HG03432 (cell line): ENCODE data around the gene FMN1.
A peak's percentile ranks its signal among the peaks of the same experiment; 100 is the strongest.

ENCODE experiments used
- ATAC-seq: cut with Tn5 transposase; IDR thresholded peaks from one replicate; pipeline ENCODE4 v1.9.1; 2021; ENCODE audit warnings: mild to moderate bottlenecking, moderate library complexity; ENCODE audit not compliant: unreplicated experiment

The FMN1 gene

DNA sequence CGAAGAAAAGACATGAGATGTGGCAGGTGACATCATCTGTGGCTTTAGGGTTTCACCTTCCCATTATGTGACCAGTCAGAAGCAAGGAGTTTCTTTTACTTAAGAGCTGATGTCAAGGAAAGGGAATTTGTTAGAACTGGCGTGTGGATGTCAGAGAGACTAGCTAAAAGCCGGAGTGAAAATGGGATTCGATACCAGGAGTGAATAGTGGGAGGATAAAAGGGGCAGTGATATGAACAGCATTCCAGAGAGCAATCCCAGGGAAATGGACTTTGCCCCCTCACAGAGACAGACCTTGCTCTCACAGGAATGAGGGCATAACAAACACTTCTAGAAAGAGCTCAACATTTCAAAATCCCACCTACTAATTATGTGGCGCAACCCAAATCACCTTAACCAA, 5.9 kb upstream of the FMN1 start:
- ATAC-seq, result no peak

DNA sequence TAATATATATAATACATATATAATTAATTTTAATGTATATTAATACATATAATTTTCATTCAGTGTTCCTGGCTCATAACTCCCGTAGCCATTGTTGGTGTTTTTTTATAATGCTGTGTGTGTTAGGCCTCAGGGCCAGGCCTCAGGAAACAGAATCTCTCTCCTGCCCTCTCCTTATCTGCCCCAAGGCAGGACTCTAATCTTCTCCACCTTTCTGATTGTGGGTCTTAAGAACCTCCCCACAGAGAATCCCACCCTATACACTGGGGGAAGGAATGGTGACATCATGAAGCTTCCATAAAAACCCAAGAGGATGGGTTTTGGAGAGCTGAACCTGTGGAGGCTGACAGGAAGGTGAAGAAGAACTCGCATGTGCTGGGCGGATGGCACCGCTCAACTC, 4.0 kb upstream of the FMN1 start:
- no peak for ATAC-seq

DNA sequence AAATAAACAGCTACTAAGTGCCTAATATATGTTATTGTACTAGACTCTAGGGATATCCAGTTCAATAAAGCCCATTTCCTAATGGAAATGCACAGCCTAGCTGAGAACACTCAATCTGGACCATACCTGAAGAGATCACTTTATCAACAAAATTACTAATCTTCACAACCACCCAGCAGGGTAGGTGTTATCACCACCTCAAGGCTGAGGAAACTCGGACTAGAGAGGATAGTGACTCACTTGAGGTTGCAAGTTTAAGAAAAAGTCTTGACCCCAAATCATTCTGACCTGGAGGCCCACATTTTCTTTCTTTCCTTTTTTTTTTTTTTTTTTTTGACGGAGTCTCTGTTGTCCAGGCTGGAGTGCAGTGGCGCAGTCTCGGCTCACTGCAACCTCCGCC, 3.1 kb upstream of the FMN1 start:
- ATAC-seq, result no peak

DNA sequence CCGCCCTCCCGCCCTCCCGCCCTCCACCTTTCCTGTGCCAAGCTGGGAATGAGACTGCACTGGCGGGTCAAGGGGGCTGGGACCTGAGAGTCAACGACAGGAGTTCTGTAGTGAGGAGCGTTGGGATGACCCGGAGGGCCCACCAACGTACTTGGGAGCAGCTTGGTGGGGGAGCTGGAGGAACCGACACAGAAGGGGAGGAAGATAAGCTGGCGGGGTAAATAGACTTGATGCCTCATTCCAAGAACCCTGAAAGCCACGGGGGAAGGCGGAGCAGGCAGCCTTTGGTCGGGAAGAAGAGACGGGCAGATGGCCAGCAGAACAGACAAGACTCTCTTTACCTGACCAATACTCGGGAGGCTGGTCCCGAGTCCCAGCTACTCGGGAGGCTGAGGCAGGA, 277 bp downstream of the FMN1 start:
- no peak for ATAC-seq

DNA sequence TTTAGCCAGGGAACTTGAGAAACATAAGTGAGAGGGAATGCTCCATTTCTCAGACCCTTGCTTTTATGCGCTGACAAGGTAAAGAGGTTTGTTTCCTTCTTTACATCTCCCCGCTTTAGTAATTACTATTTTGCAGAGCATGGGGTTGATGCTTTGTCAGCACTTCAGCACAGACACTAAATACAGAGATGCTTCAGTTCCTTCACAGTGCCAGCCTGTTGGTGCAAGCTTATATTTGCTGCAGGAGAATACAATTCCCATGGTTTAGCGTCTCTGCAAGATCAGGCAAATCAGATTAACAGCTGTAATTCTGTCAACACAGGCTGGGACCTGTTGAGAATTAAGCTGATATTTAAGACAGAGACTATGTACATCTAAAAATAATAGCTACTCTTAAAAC, 2.9 kb downstream of the FMN1 start:
- no peak for ATAC-seq

DNA sequence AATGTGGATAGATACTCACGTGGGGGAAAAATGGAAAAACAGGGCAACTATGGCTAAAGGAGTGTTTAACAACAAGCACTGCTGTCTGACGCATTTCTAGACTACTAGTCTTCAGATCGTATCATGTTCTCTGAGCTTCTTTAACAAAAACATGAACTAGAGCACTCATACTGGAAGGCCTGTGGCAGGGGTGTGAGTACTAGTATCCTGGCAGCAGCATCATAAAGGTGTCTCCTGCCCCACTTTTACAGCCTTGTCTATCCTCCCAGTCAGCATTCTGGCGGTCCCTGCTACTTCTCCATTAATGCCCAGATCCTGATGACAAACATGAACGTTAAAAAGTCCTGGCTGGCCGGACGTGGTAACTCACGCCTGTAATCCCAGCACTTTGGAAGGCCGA, 4.0 kb downstream of the FMN1 start:
- no peak for ATAC-seq

DNA sequence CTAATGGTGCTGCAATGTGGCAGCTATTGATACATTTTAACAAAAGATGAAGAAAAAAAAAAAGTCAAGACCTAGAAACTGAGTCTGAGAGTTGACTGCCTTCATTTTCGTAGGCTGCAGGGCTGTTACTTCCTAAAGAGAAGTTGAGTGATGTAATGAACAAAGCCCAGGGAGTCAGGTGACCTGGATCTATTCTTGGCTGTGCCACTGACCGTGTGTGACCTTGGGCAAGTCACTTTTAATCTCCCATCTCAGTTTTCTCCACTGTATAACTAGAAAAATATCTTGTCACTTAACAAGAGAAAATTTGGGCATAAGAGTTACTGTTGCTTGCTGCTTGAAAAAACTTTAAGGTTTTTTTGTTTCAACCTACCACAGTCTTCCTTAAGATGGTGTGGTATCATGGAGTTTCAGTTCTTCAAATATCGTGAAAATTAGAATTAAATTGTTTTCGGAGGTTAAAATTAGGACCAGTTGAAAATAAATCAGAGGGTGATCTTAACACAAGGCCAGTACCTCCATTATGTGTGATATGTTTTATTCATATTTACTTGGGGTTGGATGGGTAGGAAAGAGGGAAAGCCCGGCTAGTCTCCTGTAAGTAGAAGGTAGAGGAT, 5.8 kb downstream of the FMN1 start:
- peak; percentile 66 for ATAC-seq

DNA sequence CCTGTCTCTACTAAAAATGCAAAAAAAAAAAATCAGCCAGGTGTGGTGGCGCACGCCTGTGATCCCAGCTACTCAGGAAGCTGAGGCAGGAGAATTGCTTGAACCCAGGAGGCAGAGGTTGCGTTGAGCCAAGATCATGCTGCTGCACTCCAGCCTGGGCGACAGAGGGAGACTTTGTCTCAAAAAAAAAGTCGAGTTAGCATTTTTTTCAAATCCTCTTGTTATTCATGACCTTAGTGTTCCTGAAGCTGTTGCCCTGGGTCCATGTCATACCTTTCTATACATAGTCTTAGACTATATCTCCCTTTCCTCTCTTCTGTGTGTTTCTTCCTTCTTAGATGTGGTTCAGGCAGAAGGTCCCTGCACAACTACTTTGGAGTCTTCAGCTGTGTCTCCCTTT, 6.4 kb downstream of the FMN1 start:
- no peak for ATAC-seq

DNA sequence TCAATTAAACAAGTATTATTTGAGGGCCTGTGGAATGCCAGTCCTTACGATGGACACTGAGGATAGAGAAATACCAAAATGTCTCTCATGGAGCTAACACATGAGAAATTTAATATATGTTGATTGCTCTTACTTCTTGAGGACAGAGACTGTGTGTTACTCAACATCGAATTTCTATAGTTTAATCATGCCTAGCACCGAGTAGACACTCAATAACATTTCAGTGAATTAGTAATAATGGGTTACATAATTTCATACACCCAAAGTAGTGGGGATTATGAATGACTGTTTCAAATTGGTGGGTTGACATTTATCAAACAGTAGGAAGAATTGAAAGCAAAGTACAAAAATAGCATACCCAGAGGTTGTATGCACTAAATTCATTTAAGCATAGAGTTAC, 11.2 kb downstream of the FMN1 start:
- no peak for ATAC-seq

DNA sequence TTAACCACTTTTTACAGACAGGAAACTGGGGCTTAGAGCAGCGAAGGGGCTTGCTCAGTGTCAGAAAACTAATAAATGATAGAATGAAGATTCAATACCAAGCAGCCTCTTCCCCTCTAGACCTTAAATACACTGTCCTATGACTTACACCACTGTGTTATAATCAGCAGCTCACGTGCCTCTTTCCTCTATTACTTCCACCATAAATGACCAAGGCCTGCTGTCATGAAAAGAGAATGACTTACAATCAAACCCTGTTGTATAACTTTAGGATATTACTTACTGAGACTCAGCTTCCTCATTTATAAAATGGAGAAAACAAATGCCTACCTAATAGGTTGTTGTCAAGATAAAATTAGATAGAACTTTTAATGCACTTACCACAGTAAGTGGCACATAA, 11.6 kb downstream of the FMN1 start:
- ATAC-seq, result no peak

DNA sequence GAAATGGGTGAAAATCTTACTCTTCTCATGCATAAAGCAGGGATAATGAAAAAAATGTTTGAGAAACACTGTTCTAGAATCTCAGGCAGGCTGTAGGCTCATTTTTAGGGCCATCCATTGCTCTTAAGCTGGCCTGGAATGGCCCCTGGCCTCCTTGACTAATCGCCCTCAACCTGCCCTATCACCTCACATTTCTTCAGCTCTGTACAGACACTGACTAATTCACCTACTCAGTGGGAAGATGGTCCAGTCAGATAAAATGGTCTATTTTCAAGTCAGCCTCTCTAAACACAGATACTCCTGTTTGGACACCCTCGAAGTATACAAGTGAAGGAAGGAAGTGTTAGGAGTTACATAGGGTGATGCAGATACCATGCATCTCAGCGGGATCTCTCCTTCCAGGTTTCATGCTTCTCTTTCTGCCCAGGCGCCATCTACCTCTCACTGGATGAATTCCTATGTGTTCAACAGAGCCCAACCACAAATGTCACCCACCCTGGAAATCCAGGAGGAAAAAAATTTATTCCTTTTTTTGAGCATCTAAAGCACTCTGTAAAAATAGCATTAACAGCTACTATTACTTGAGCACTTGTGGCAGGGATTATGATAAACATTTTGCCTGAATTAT, 12.1 kb downstream of the FMN1 start:
- ATAC-seq, result no peak

DNA sequence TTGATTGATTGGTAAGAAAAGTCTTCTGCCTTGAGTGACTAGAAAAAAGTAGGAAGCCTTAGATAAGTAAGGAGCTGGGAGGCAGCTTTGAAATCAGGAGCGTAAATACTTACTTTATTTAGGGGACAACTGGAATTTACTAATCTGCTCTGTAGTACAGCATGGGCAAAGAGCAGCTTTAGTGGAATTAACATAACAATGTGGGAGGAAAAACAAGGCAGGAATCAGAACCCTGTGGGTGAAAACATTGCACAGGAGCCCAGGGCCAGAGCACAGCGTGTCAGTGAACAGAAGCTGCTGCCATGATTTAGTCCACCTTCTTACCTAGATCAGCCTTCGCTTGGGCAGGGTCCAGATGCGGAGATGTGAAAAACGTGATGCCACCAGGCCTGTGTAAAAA, 14.6 kb downstream of the FMN1 start:
- no peak for ATAC-seq

DNA sequence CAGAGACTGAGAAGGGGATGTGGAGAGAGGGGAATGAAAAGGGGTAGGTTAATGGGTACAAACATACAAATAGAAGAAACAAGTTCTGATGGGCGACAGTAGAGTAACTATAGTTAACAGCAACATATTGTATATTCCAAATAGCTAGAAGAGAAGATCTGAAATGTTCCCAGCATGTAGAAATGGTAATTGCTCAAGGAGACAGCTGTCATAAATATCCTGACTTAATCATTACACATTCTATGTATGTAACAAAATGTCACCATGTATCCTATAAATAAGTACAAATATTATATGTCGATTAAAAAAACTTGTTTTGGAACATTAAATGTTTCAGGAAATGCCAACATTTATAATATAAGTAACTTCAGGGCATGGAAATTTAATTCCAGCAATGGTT, 23.3 kb downstream of the FMN1 start:
- no peak for ATAC-seq

DNA sequence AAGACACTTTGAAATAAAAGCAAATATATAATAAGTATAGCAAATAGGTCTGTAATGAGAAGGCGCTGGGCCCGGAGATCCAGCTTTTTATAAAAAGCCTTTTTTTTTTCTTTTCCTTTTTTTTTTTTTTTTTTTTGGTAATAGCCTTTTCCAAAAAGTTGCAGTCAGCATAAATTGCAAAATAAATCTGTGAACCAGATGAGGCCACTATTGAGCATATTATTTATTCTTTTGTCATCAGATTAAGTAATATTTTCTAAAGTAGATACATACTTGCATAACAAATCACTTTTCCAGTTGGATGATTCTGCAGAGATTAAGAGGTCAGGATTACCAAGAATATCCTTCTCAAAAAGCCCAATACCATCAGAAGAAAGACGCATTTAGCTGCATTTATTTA, 24.9 kb downstream of the FMN1 start:
- ATAC-seq, result no peak

DNA sequence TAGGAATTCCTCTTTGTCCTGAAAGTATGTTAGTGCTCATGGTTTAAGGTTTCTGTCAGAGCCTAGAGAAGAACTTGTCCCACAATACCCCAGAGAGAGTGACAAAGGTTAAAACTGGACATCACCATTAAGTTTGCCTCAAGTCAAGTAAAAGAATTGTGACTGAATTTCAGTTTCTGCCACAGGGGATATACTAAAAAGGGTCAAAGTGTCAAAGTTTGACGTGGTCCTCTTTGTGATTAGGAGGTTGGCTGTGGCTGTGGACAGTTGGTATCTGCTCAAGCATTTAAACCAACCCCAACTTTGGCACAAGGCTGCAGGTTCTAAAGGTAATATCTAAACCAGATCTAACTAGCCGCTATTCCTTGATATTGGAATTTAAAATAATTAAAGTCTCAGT, 26.1 kb downstream of the FMN1 start:
- ATAC-seq, result no peak

DNA sequence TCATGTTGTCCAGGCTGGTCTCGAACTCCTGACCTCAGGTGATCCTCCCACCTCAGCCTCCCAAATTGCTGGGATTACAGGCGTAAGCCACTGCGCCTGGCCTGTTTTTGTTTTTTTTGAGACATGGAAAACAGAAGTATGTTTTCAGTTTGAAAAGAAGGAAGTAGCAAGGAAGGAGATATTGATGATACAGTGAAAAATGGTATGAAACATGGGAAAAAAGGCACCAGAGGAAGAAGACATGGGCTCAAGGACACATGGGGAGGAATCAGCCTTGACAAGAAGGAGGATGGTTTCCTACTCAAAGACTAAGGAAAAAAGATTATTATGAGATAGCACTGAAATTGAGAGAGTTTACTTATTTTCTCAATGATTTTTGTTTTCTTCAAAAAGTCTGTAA, 30.7 kb downstream of the FMN1 start:
- no peak for ATAC-seq

DNA sequence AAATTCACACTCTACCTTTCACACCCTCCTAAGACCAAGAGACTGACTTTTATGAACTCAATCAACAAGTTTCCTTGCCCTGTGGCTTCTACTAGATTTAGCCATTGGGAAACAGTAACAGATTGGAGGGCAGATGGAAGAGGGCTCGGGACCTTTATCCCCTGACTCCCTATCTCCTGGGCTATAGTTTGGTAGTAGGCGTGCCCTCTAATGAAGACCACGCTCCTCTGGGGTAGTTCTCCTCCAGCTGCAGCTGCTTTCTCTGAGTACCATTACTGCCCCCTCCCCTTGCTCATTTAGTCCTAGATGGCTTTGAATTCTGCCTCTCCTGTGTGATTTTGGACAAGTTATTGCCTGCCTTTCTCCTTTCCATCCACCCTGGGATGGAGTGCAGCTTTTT, 33.3 kb downstream of the FMN1 start:
- ATAC-seq, result no peak

DNA sequence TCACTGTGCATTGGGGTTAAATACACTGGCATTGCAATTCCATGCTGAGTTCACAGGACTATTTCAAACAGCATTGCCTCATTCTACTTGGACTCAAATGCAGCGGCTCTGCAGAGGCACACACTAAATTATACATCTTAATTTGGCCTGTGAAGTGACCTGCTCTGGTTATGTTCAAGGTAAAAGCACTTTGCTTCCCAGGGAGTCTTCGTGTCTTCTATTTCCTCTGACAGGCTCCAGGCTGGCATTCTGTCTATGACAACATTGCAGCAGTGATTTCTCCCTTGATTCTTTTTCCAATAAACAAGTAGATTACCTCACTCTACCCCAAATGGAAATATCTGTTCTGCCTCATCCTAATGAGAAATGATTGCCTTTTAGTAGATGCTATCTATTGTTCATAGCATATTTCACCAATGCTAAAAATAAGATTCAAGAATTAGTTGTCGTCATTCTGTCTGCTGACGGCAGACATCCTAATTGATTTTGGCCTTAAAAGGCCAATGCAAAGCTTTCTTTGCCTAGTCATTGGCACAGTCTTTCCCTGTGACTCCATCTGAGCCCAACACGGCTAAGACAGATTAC, 33.8 kb downstream of the FMN1 start:
- ATAC-seq, result no peak

DNA sequence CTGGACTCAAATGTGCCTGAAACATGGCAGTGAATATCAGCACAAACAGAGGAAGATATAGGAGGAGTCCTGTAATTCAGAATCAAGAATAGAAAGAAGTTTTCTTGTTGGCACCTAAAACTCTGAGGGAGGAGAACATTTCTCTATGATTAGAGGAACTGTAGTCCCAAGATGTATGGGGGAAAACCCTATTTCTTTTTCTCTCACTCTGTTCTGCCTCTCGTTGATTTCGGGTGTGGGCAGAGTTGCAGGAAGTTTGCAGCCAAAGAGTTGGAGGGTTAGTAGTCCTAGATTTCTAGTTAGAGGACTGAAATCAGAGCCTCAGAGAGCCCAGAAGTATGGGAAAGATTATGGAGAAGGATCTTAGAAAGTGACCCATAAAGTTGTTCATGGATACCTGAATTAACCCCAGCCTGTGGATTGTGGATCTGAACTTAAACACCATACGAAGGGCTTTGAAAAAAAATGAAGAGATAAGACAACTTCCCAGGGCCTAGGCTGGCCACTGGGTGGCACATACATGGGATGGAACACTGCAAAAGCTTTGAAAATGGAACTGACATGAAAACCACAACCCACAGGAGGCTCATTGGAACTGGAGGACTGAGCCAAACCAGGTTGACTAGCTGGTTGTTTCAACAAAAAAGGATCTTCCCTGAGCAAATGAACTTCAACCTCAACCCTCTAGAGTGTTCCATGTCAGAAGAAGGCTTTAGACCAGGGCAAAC, 34.6 kb downstream of the FMN1 start:
- no peak for ATAC-seq

DNA sequence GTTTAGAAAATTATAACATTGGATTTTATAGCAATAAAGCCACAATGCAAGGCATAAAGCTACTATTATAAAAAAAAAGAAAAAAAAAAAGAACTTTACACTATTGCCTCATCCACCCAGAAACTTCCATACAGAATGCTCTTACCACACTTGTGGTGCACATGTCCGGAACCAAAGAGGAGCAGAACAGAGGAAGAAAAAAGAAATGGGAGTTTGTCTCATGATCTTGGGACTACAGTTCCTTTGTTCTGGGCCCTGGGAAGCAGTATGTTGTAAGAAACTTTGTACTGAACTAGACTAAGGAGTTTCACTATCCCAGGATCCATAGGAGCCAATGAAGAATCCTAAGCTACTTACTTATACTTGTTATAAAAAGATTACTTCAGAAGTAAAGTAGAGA, 36.1 kb downstream of the FMN1 start:
- ATAC-seq, result no peak

DNA sequence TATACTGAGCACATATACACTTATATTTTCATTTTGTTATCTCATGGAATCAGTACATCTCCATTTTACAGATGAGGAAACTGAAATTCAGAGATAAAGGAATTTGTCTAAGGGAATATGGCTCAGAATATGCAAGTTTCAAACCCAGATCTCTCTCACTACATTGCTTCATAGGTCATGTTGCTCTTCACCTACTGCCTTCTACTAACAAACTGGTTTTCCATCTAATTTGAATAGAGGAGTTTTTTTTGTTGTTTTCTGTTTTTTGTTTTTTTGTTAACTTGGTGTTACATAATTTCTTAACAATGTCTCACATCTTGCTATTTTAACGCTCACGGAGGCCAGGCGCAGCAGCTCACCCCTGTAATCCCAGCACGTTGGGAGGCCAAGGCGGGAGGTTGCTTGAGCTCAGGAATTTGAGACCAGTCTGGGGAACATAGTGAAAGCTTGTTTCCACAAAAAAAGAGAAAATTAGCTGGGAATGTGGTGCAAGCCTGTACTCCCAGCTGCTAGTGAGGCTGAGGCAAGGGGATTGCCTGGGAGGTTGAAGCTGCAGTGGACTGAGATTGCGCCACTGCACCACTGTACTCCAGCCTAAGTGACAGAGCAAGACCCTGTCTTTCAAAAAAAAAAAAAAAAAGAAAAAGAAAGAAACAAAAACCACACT, 37.0 kb downstream of the FMN1 start:
- no peak for ATAC-seq
